Left lung (tissue), 10 donors: Measurements from ENCODE around the gene CDKN1B. TPM values are rescaled to one million over a fixed set of nuclear protein-coding genes. Genes with fewer than 3 reads are reported as not detected.

Experiments used
- ATAC-seq: fragments of 200-7000 bp; cut with Tn5 transposase; one replicate; pipeline ENCODE4 v1.9.1; 2020; ENCODE audit warnings: moderate library complexity
- DNase-seq, 4 donors: peaks; one replicate each; pipeline ENCODE4 v3.0.0-alpha.2; 2013 to 2020
- H3K27ac ChIP-seq, 2 donors: fragments of 200-600 bp; sonication (generic) in 1 of 2; one replicate each; pipeline versions ENCODE4 v1.5.0 to v1.8.0; 2020 to 2021
- H3K27me3 ChIP-seq, 2 donors: fragments of 200-600 bp; sonication (generic) in 1 of 2; one replicate each; pipeline versions ENCODE4 v1.5.0 to v1.8.0; 2020 to 2021
- H3K36me3 ChIP-seq, 2 donors: fragments of 200-600 bp; sonication (generic) in 1 of 2; one replicate each; pipeline versions ENCODE4 v1.5.0 to v1.8.0; 2020 to 2021
- H3K4me1 ChIP-seq, 2 donors: fragments of 200-600 bp; one replicate each; pipeline ENCODE4 v1.8.0; 2021
- H3K4me3 ChIP-seq, 2 donors: fragments of 200-600 bp; sonication (generic) in 1 of 2; one replicate each; pipeline versions ENCODE4 v1.5.0 to v1.8.0; 2020 to 2021; ENCODE audit warnings: mild to moderate bottlenecking in 1 of 2
- H3K9me3 ChIP-seq, 2 donors: fragments of 200-600 bp; sonication (generic) in 1 of 2; one replicate each; pipeline versions ENCODE4 v1.5.0 to v1.8.0; 2020 to 2021
- intact Hi-C, 2 donors: fragments of 100-400 bp; cut with DNase I; formaldehyde crosslinking; loops; one replicate each; pipeline versions ENCODE4 v1.11.2 to v1.14.2; 2022
- polyA plus RNA-seq, 6 donors: library from polyadenylated mRNA; unstranded; fragments of 120-200 nt; gene quantifications; one replicate each; pipeline ENCODE4 v1.2.1, GENCODE V29; 2013; ENCODE audit not compliant: insufficient read length in 6 of 6
- total RNA-seq, 2 donors: library from RNA; stranded (reverse); fragmentation: NEBNext Ultra II Directional; extraction: Animal tissue kit (Norgen Biotek cat#: 25700); gene quantifications; one replicate each; pipeline ENCODE4 v1.2.1, GENCODE V29; 2021
- TF ChIP-seq, protein P1 (sequence below), 2 donors: fragments of 200-600 bp; sonication (generic) in 1 of 2; IDR thresholded peaks; one replicate each; pipeline versions ENCODE4 v1.5.0 to v1.8.0; 2021; ENCODE audit warnings: antibody characterized with exemption in 2 of 2
- donor health status: DM: no; HTN: yes; CAD: no.
- donor health status: DM: no; HTN: no; CAD: no.

CDKN1B gene
- total and polyA plus RNA-seq, 8 donors = 36.8 to 73.6 (median 65.8) TPM

DNA sequence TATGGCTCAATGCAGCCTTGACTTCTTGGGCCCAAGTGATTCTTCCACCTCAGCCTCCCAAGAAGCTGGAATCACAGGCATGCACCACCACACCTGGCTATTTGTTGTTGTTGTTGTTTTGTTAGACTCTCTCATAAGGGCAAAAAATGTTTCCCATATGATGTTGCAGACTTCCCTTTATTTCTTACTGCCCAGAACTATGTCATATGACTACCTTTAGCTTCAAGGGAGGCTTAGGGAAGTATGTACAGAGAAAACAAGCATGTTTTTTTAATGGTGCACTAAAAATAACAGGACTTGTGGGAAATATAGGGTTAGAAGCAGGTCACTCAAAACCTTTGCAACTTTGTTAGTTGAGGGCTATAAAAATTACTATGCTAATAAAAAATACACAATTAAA, 16.9 kb upstream of the CDKN1B start:
- Histone ChIP-seq H3K27me3 (no peaks in the 10 kb centered on the region), H3K27ac (no peak overlapping the region), H3K4me3 (no peak overlapping the region), H3K36me3 (no peaks in the 10 kb centered on the region), H3K4me1 (peaks cover 2 to 22% of the 10 kb centered on the region in 2 donors), H3K9me3 (no peaks in the 10 kb centered on the region)
- intact Hi-C loops = loop anchor here in 1 of 2 donors (10.0 kb wide), 1 partner anchor 325 kb away; no protein-coding TSS in a partner anchor
- TF ChIP-seq, protein P1, sequence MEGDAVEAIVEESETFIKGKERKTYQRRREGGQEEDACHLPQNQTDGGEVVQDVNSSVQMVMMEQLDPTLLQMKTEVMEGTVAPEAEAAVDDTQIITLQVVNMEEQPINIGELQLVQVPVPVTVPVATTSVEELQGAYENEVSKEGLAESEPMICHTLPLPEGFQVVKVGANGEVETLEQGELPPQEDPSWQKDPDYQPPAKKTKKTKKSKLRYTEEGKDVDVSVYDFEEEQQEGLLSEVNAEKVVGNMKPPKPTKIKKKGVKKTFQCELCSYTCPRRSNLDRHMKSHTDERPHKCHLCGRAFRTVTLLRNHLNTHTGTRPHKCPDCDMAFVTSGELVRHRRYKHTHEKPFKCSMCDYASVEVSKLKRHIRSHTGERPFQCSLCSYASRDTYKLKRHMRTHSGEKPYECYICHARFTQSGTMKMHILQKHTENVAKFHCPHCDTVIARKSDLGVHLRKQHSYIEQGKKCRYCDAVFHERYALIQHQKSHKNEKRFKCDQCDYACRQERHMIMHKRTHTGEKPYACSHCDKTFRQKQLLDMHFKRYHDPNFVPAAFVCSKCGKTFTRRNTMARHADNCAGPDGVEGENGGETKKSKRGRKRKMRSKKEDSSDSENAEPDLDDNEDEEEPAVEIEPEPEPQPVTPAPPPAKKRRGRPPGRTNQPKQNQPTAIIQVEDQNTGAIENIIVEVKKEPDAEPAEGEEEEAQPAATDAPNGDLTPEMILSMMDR (IDR thresholded peaks at IDR 0.05) = no peak
- ATAC-seq = no peak
- no peak for DNase-seq

DNA sequence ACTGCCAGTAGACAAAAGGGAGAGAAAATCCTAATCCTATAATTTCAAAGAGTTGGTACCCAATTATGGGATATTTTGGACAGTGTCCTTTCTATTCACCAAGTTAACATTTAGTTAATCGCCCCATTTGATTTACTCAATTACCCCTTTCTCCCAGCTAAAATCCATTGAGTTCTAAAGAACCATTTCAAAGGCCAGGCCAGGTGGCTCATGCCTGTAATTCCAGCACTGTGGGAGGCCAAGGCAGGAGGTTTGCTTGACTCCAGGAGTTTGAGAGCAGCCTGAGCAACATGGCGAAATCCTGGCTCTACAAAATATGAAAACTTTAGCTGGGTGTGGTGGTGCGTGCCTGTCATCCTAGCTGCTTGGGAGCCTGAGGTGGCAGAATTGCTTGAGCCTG, 15.7 kb upstream of the CDKN1B start:
- TF ChIP-seq, protein P1 (IDR thresholded peaks at IDR 0.05) = no peak
- no peak overlapping the region for H3K27ac ChIP-seq
- H3K27me3 ChIP-seq = no peaks in the 10 kb centered on the region
- no peaks in the 10 kb centered on the region for H3K36me3 ChIP-seq
- intact Hi-C loops = loop anchor here in 1 of 2 donors (10.0 kb wide), 1 partner anchor 327 kb away; no protein-coding TSS in a partner anchor
- peaks cover 2 to 17% of the 10 kb centered on the region in 2 donors for H3K4me1 ChIP-seq
- DNase-seq = no peak
- ATAC-seq = no peak
- no peak overlapping the region for H3K4me3 ChIP-seq
- H3K9me3 ChIP-seq = no peaks in the 10 kb centered on the region

DNA sequence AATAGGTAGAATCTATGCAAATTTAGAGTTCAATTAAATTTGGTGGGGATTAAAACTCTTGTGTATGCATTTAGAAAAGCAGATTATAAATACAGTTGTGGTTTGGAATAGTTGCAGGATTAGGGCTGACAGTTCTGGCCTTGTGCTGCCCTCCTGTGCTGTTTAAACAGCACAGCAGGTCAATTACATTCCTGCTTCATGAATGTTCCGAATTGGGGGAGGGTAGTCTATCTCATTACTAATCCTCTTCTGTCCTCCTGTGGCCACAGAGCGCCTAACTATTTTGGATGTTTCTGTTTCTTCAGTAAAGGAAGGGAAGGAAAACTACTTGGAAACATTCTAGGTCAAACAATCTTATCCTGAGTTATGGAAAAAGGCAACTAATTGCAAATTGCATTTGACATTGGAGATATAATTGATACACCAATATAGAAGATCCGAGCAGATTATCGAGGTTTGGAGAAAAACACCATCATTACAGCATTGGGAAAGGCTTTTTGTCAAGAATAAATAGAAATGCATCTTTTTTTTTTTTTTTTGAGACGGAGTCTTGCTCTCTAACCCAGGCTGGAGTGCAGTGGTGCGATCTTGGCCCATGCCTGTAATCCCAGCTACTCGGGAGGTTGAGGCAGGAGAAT, 12.5 kb upstream of the CDKN1B start:
- Histone ChIP-seq H3K4me1 (peaks cover 0 to 6% of the 10 kb centered on the region in 2 donors), H3K27me3 (no peaks in the 10 kb centered on the region), H3K9me3 (no peaks in the 10 kb centered on the region), H3K27ac (no peak overlapping the region), H3K36me3 (no peaks in the 10 kb centered on the region), H3K4me3 (no peak overlapping the region)
- peak in 3 of 4 donors; percentile 57 to 92 (median 77) for DNase-seq
- intact Hi-C loops = loop anchor here in 1 of 2 donors (10.0 kb wide), 1 partner anchor 330 kb away; no protein-coding TSS in a partner anchor
- TF ChIP-seq, protein P1 (IDR thresholded peaks at IDR 0.05) = peak; percentile 57 to 79
- peak; percentile 100 for ATAC-seq

DNA sequence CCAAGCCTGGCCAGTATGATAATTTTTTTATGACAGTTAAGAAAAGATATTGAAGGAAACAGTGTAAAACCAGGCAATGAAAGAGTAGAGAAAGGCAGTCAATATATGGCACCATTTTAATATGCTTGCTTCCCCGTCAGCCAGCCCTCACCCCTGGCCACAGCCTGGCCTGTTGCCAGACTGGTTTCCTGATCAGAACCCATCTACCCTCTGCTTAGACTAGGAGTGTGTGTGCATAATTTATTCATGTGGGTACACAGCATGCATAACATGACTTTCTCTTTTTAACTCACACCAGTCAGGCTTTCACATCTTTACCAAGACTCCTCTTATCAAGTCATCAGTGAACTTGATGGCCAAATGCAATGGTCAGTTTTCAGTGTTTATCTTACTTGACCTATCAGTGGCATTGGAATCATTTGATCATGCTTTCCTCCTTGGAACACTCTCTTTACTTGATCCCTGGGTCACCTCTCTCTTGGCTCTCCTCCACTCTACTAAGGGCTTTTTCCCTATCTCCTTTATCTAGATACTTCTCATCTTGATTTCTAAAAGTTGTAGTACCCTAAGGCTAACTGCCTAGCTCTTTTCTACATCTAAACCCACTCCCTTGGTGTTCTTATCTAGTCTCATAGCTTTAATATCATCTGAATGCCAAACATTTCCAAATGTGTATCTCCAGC, 11.2 kb upstream of the CDKN1B start:
- H3K27ac ChIP-seq = no peak overlapping the region
- no peaks in the 10 kb centered on the region for H3K27me3 ChIP-seq
- ATAC-seq = no peak
- TF ChIP-seq, protein P1 (IDR thresholded peaks at IDR 0.05) = no peak
- H3K9me3 ChIP-seq = no peaks in the 10 kb centered on the region
- no peak for DNase-seq
- no peak overlapping the region for H3K4me3 ChIP-seq
- intact Hi-C loops = loop anchor here in 1 of 2 donors (10.0 kb wide), 1 partner anchor 331 kb away; no protein-coding TSS in a partner anchor
- no peaks in the 10 kb centered on the region for H3K36me3 ChIP-seq
- peaks cover 0 to 6% of the 10 kb centered on the region in 2 donors for H3K4me1 ChIP-seq

DNA sequence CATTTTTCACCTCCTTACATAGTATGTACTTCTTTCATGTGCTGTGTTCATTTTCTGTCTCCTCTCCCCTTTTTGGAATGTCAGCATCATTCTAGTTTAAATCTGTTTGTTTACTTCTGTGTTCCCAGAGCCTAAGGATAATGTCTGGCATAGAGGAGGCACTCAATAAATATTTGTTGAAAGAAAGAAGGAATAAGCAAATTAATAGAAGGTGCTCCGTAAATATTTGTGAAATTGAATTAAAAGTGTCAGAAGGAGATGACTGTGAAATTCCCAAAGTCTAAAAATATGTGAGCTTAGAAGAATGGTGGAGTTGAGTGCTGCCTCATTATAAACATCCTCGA, 3.3 kb upstream of the CDKN1B start:
- peak overlapping the region; percentile 99 to 100 for H3K27ac ChIP-seq
- H3K27me3 ChIP-seq = no peaks in the 10 kb centered on the region
- H3K36me3 ChIP-seq = no peaks in the 10 kb centered on the region
- intact Hi-C loops = no loop called here
- H3K4me3 ChIP-seq = peak overlapping the region; percentile 5 to 34
- TF ChIP-seq, protein P1 (IDR thresholded peaks at IDR 0.05) = no peak
- DNase-seq (no peak), ATAC-seq (no peak)
- peaks cover 4 to 34% of the 10 kb centered on the region in 2 donors for H3K4me1 ChIP-seq
- no peaks in the 10 kb centered on the region for H3K9me3 ChIP-seq
